Panc1 (cell line): ENCODE results near the gene PACSIN1.

ENCODE experiments used
- REST ChIP-seq, 2 experiments: IDR thresholded peaks; 2 replicates each; pipeline ENCODE4 v1.6.1; 2011 to 2012; ENCODE audit warnings: low read depth in 2 of 2, control low read depth in 1 of 2, low read length in 1 of 2, mild to moderate bottlenecking in 1 of 2, moderate library complexity in 1 of 2; ENCODE audit not compliant: insufficient read depth in 1 of 2
- SIN3A ChIP-seq: IDR thresholded peaks from 2 replicates; pipeline ENCODE4 v1.6.1; 2012; ENCODE audit warnings: low read depth, mild to moderate bottlenecking, low read length, moderate library complexity, borderline replicate concordance; ENCODE audit not compliant: insufficient read depth
- TCF7L2 ChIP-seq: IDR thresholded peaks from 2 replicates; pipeline ENCODE4 v1.6.1; 2011; ENCODE audit warnings: mild to moderate bottlenecking, low read depth, low read length, inconsistent platforms
- TF ChIP-seq, protein P1 (sequence below): fragments of 450-650 bp; IDR thresholded peaks from 2 replicates; pipeline ENCODE4 v1.5.1; 2017; ENCODE audit warnings: mild to moderate bottlenecking

DNA sequence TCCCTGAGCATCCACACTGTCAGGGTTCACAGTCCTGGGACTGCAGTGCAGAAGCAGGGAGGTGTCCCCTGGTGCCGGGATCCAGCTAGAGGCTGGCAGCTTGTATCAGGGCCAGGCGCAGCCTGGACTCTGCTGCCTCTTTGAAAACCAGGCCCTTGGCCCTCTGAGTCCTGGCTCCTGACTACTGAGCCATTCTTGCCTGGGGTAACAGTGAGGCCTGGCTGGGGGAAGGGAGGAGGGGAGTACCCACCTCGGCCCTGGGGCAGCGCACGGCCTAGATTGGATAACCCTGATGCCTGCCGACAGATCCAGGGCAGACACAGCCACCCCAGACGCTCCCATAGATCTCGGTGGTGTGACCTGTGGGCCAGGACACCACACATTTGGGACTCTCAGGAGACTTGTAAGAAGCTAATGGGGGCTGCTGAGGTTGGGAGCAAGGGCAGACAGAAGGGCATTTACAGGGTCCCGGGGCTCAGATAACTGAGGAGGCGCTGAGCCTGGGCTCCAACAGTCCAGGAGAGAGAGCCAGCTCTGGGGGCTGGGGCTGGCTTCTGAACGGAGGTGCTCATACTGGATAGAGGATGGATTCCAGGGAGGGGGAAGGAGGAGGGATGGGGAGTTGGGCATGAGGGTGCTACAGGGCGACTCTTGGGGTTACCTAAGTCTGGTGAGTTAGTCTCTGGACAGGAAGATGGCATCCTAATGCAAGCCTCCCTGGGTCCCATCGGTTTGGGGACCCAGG is 59.7 kb downstream of the PACSIN1 start:
- TF ChIP-seq, protein P1, sequence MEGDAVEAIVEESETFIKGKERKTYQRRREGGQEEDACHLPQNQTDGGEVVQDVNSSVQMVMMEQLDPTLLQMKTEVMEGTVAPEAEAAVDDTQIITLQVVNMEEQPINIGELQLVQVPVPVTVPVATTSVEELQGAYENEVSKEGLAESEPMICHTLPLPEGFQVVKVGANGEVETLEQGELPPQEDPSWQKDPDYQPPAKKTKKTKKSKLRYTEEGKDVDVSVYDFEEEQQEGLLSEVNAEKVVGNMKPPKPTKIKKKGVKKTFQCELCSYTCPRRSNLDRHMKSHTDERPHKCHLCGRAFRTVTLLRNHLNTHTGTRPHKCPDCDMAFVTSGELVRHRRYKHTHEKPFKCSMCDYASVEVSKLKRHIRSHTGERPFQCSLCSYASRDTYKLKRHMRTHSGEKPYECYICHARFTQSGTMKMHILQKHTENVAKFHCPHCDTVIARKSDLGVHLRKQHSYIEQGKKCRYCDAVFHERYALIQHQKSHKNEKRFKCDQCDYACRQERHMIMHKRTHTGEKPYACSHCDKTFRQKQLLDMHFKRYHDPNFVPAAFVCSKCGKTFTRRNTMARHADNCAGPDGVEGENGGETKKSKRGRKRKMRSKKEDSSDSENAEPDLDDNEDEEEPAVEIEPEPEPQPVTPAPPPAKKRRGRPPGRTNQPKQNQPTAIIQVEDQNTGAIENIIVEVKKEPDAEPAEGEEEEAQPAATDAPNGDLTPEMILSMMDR: no peak
- TF ChIP-seq TCF7L2 (no peak), SIN3A (no peak), REST (IDR thresholded peaks at IDR 0.05; ENCODE audit: insufficient read depth in 1 of 2, low read depth in 2 of 2, low read length in 1 of 2) (no peak)
